Endodermal cell (in vitro differentiated cells): ENCODE measurements around the gene TMEM145. TPM values are rescaled to one million over a fixed set of nuclear protein-coding genes. Genes with fewer than 3 reads are reported as not detected.

Experiments
- DNase-seq: peaks from one replicate; pipeline ENCODE4 v3.0.0-alpha.2; 2017
- H3K27ac ChIP-seq: 2 replicates; pipeline ENCODE4 v1.5.1; 2013; ENCODE audit warnings: mild to moderate bottlenecking, low read depth, low read length, moderate library complexity
- H3K27me3 ChIP-seq: 2 replicates; pipeline ENCODE4 v1.6.1; 2013; ENCODE audit warnings: mild to moderate bottlenecking, low read length, moderate library complexity; ENCODE audit not compliant: insufficient read depth, control insufficient read depth, poor library complexity, severe bottlenecking
- H3K36me3 ChIP-seq: 2 replicates; pipeline ENCODE4 v1.7.0; 2013; ENCODE audit warnings: mild to moderate bottlenecking, low read length, moderate library complexity; ENCODE audit not compliant: control insufficient read depth, insufficient read depth
- H3K4me1 ChIP-seq: one replicate; pipeline ENCODE4 v1.7.0; 2013; ENCODE audit warnings: low read length; ENCODE audit not compliant: control insufficient read depth, insufficient read depth
- H3K4me3 ChIP-seq: 2 replicates; pipeline ENCODE4 v1.5.1; 2013; ENCODE audit warnings: mild to moderate bottlenecking, low read length, moderate library complexity
- H3K9ac ChIP-seq: 2 replicates; pipeline ENCODE4 v1.6.1; 2013; ENCODE audit warnings: mild to moderate bottlenecking, low read length, moderate library complexity; ENCODE audit not compliant: poor library complexity, severe bottlenecking; ENCODE audit errors: extremely low read depth
- H3K9me3 ChIP-seq: 2 replicates; pipeline ENCODE4 v1.6.1; 2013; ENCODE audit warnings: mild to moderate bottlenecking, low read length, moderate library complexity; ENCODE audit not compliant: control insufficient read depth
- H3K27ac Mint-ChIP-seq: 2 replicates; pipeline ENCODE4 v1.8.0; 2020; ENCODE audit warnings: mixed read lengths
- H3K27me3 Mint-ChIP-seq: 2 replicates; pipeline ENCODE4 v1.8.0; 2021; ENCODE audit warnings: mild to moderate bottlenecking, mixed read lengths; ENCODE audit not compliant: insufficient read depth
- H3K36me3 Mint-ChIP-seq: 2 replicates; pipeline ENCODE4 v1.8.0; 2020; ENCODE audit warnings: low read depth, mixed read lengths
- H3K4me1 Mint-ChIP-seq: 2 replicates; pipeline ENCODE4 v1.8.0; 2020; ENCODE audit warnings: mixed read lengths
- H3K4me3 Mint-ChIP-seq: 2 replicates; pipeline ENCODE4 v1.8.0; 2020; ENCODE audit warnings: mild to moderate bottlenecking, moderate library complexity, mixed read lengths
- H3K9me3 Mint-ChIP-seq: 2 replicates; pipeline ENCODE4 v1.8.0; 2020; ENCODE audit warnings: mild to moderate bottlenecking, mixed read lengths
- WGBS, 2 experiments: methylation state at CpG; one replicate each; pipeline versions ENCODE4 v1.1.5 to v1.1.7; 2013; ENCODE audit warnings: missing lambda C conversion rate in 2 of 2, mixed read lengths in 1 of 2; ENCODE audit not compliant: insufficient coverage in 1 of 2, insufficient read length in 1 of 2; 5-methylcytosine and 5-hydroxymethylcytosine counted together
- total RNA-seq, 2 donors: library from RNA; stranded (reverse); fragmentation: NEBNext Ultra II Directional in 1 of 2; extraction: Animal tissue kit (Norgen Biotek cat#: 25700) in 1 of 2; gene quantifications; 2 replicates in 1 of 2; 3 replicates in 1 of 2; pipeline ENCODE4 v1.2.1, GENCODE V29; 2021
- TF ChIP-seq, protein P1 (sequence below): fragments of 200-600 bp; sonication (generic); conservative IDR thresholded peaks from 2 replicates; pipeline ENCODE4 v1.5.0; 2021; ENCODE audit warnings: antibody characterized with exemption, mild to moderate bottlenecking

TMEM145 gene
- total RNA-seq, 2 donors from 2014 or later, result 0.38 to 0.42 TPM

DNA sequence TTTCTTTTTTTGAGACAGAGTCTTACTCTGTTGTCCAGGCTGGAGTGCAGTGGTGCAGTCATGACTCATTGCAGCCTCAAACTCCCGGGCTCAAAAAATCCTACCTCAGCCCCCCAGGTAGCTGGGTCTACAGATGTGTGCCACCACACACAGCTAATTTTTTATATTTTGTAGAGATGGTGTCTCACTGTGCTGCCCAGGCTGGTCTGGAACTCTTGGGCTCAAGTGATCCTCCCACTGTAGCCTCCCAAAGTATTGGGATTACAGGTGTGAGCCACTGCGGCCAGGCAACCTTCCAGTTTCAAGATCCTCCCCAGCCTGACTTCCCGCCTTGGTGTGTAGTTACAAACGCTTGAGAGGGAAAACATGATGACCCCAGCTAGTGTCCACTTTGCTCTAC lies 54.8 kb downstream of the TMEM145 start:
- Histone ChIP-seq H3K4me3 (no peak overlapping the region), H3K4me1 (peaks cover 4% of the 10 kb centered on the region), H3K9me3 (no peaks in the 10 kb centered on the region), H3K27ac (no peak overlapping the region), H3K36me3 (peaks cover 23% of the 10 kb centered on the region), H3K27me3 (no peaks in the 10 kb centered on the region), H3K9ac (no peak overlapping the region)
- no peak for DNase-seq
- Mint-ChIP-seq H3K4me3 (no peak overlapping the region), H3K36me3 (peaks cover 48% of the 10 kb centered on the region), H3K27ac (no peak overlapping the region), H3K4me1 (peaks cover 6% of the 10 kb centered on the region), H3K9me3 (peaks cover 3% of the 10 kb centered on the region), H3K27me3 (no peaks in the 10 kb centered on the region)
- WGBS, 2 experiments, result 71 to 90% methylated on average over 4 of the region's 4 CpGs
- TF ChIP-seq, protein P1, sequence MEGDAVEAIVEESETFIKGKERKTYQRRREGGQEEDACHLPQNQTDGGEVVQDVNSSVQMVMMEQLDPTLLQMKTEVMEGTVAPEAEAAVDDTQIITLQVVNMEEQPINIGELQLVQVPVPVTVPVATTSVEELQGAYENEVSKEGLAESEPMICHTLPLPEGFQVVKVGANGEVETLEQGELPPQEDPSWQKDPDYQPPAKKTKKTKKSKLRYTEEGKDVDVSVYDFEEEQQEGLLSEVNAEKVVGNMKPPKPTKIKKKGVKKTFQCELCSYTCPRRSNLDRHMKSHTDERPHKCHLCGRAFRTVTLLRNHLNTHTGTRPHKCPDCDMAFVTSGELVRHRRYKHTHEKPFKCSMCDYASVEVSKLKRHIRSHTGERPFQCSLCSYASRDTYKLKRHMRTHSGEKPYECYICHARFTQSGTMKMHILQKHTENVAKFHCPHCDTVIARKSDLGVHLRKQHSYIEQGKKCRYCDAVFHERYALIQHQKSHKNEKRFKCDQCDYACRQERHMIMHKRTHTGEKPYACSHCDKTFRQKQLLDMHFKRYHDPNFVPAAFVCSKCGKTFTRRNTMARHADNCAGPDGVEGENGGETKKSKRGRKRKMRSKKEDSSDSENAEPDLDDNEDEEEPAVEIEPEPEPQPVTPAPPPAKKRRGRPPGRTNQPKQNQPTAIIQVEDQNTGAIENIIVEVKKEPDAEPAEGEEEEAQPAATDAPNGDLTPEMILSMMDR, result no peak

DNA sequence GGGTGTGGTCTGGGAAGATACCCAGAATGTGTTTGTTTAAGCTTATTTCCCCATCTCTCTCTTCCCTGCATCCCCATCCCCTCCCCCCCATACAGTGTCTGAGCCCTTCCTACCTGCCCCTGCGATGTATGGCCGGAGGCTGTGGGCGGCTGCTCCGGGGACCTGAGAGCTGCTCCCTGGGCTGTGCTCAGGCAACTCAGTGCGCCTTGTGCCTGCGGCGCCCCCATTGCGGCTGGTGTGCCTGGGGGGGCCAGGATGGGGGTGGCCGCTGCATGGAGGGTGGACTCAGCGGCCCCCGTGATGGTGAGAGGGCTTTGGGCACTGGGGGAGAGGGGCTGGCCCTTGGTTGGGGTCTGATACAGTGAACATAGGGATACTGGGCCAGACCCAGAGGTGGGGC lies 55.3 kb downstream of the TMEM145 start:
- H3K4me3 ChIP-seq, result no peak overlapping the region
- peaks cover 3% of the 10 kb centered on the region for H3K9me3 Mint-ChIP-seq
- H3K27ac ChIP-seq, result no peak overlapping the region
- H3K9ac ChIP-seq, result no peak overlapping the region
- H3K27me3 Mint-ChIP-seq, result no peaks in the 10 kb centered on the region
- H3K36me3 ChIP-seq, result peaks cover 25% of the 10 kb centered on the region
- 95 to 96% methylated on average over 4 to 11 of the region's 11 CpGs for WGBS, 2 experiments
- H3K4me3 Mint-ChIP-seq, result no peak overlapping the region
- DNase-seq, result no peak
- no peak overlapping the region for H3K27ac Mint-ChIP-seq
- no peaks in the 10 kb centered on the region for H3K9me3 ChIP-seq
- TF ChIP-seq, protein P1, result no peak
- peaks cover 4% of the 10 kb centered on the region for H3K4me1 ChIP-seq
- peaks cover 6% of the 10 kb centered on the region for H3K4me1 Mint-ChIP-seq
- H3K36me3 Mint-ChIP-seq, result peaks cover 44% of the 10 kb centered on the region
- no peaks in the 10 kb centered on the region for H3K27me3 ChIP-seq

GRCh38 chr19:42368765-42369164 lies 55.7 kb downstream of the TMEM145 start:
- no peak overlapping the region for H3K27ac Mint-ChIP-seq
- TF ChIP-seq, protein P1, result no peak
- H3K4me3 ChIP-seq, result no peak overlapping the region
- H3K9ac ChIP-seq, result no peak overlapping the region
- peaks cover 25% of the 10 kb centered on the region for H3K36me3 ChIP-seq
- H3K27me3 ChIP-seq, result no peaks in the 10 kb centered on the region
- WGBS, 2 experiments, result 92 to 95% methylated on average over 12 to 15 of the region's 15 CpGs
- H3K27me3 Mint-ChIP-seq, result no peaks in the 10 kb centered on the region
- H3K27ac ChIP-seq, result no peak overlapping the region
- H3K9me3 ChIP-seq, result no peaks in the 10 kb centered on the region
- no peak for DNase-seq
- no peak overlapping the region for H3K4me3 Mint-ChIP-seq
- peaks cover 40% of the 10 kb centered on the region for H3K36me3 Mint-ChIP-seq
- H3K4me1 ChIP-seq, result peaks cover 4% of the 10 kb centered on the region
- H3K4me1 Mint-ChIP-seq, result peaks cover 6% of the 10 kb centered on the region
- peaks cover 3% of the 10 kb centered on the region for H3K9me3 Mint-ChIP-seq
